Pancreas (tissue), 10 donors: ENCODE measurements around the gene PRIMPOL. TPM values are rescaled to one million over a fixed set of nuclear protein-coding genes. Genes with fewer than 3 reads are reported as not detected.
"Not testable (repeated sequence)": the region's sequence is repeated elsewhere in the genome, so short reads cannot be mapped to it uniquely, and the experiment has no call there.

Source experiments
- ATAC-seq, 4 donors: fragments of 200-7000 bp; cut with Tn5 transposase; one replicate each; pipeline versions ENCODE4 v1.8.0 to v1.9.1; 2020; ENCODE audit warnings: mild to moderate bottlenecking in 4 of 4, moderate library complexity in 4 of 4
- DNase-seq, 6 donors: peaks; one replicate each; pipeline ENCODE4 v3.0.0-alpha.2; 2020
- FAIRE-seq: peaks from 2 replicates; lab custom pipeline; 2012; peaks lifted over from hg19 to GRCh38; lab: Jason Lieb, UNC
- H3K27ac ChIP-seq, 4 donors: fragments of 200-600 bp; sonication (generic); 1 replicate in 3 of 4; 2 replicates in 1 of 4; pipeline versions ENCODE4 v1.5.0 to v1.8.0; 2020
- H3K27me3 ChIP-seq, 4 donors: fragments of 200-600 bp; one replicate each; pipeline ENCODE4 v1.8.0; 2021
- H3K36me3 ChIP-seq, 3 donors: fragments of 200-600 bp; sonication (generic) in 1 of 3; one replicate each; pipeline versions ENCODE4 v1.5.0 to v1.8.0; 2020 to 2021
- H3K4me1 ChIP-seq, 3 donors: fragments of 200-600 bp; one replicate each; pipeline ENCODE4 v1.8.0; 2021
- H3K4me3 ChIP-seq, 4 donors: fragments of 200-600 bp; sonication (generic) in 2 of 4; one replicate each; pipeline versions ENCODE4 v1.5.0 to v1.8.0; 2020 to 2021
- H3K9me3 ChIP-seq, 4 donors: fragments of 200-600 bp; one replicate each; pipeline ENCODE4 v1.8.0; 2021
- WGBS, 2 donors: extraction: QIAGEN DNeasy Blood & Tissue Kit; methylation state at CpG; one replicate each; pipeline ENCODE4 v1.1.7; 2013; 5-methylcytosine and 5-hydroxymethylcytosine counted together
- intact Hi-C, 3 donors: fragments of 100-400 bp; cut with DNase I; formaldehyde crosslinking; loops; one replicate each; pipeline versions ENCODE4 v1.11.1 to v1.14.2; 2022
- polyA plus RNA-seq, 2 donors: library from polyadenylated mRNA; stranded (reverse); fragments of 200-250 nt; gene quantifications; one replicate each; pipeline ENCODE4 v1.2.3, GENCODE V29; 2013
- total RNA-seq, 6 donors: library from RNA; stranded (reverse); fragmentation: NEBNext Ultra II Directional in 4 of 6; extraction: Animal tissue kit (Norgen Biotek cat#: 25700) in 4 of 6; gene quantifications; one replicate each; pipeline versions ENCODE4 v1.2.1 to v1.2.4, GENCODE V29; 2021 to 2023
- TF ChIP-seq, protein P1 (sequence below), 4 donors: fragments of 200-600 bp; sonication (generic) in 3 of 4; IDR thresholded peaks; one replicate each; pipeline versions ENCODE4 v1.5.0 to v1.8.0; 2021; ENCODE audit warnings: antibody characterized with exemption in 4 of 4
- donor health status: healthy with polysubstance abuse.
- donor health status: DM: no; HTN: no; CAD: no; lungs with moderate emphysema.
- donor health status: DM: no; HTN: no; CAD: no.
- donor health status: control.
- donor health status: control.
- donor health status: Bipolar disorder and iron deficiency.
- donor health status: DM: yes; HTN: yes; CAD: no.
- donor health status: DM: no; HTN: no; CAD: no.
- donor health status: DM: no; HTN: no; CAD: no.
- donor health status: DM: yes; HTN: yes; CAD: no.

Gene PRIMPOL
- total and polyA plus RNA-seq, 8 donors, result 3.3 to 22.8 (median 6.3) TPM

DNA sequence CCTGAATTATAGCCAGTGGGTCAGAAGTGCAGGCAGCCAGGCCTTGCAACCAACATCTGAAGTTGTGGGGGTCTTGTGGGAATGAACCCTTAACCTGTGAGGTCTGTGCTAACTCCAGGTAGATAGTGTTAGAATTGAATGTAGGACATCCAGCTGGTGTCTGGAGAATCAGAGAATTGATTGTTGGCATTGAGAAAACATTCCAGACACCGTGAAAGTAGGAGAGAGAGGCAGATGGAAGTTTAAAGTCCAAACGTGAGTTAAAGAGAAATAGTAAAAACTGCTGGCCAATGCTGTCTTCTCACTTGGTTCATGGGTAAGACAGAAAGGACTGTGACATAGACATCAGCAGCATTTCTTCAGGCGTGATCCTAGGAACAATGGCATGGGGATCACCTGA, 28.0 kb upstream of the PRIMPOL start:
- 40 to 43% methylated on average over 3 of the region's 3 CpGs for WGBS, 2 donors
- no peak for FAIRE-seq
- TF ChIP-seq, protein P1, sequence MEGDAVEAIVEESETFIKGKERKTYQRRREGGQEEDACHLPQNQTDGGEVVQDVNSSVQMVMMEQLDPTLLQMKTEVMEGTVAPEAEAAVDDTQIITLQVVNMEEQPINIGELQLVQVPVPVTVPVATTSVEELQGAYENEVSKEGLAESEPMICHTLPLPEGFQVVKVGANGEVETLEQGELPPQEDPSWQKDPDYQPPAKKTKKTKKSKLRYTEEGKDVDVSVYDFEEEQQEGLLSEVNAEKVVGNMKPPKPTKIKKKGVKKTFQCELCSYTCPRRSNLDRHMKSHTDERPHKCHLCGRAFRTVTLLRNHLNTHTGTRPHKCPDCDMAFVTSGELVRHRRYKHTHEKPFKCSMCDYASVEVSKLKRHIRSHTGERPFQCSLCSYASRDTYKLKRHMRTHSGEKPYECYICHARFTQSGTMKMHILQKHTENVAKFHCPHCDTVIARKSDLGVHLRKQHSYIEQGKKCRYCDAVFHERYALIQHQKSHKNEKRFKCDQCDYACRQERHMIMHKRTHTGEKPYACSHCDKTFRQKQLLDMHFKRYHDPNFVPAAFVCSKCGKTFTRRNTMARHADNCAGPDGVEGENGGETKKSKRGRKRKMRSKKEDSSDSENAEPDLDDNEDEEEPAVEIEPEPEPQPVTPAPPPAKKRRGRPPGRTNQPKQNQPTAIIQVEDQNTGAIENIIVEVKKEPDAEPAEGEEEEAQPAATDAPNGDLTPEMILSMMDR (IDR thresholded peaks at IDR 0.05), result no peak
- intact Hi-C loops, result no loop called here
- no peaks in the 10 kb centered on the region for H3K4me1 ChIP-seq
- H3K36me3 ChIP-seq, result no peaks in the 10 kb centered on the region
- no peaks in the 10 kb centered on the region for H3K27me3 ChIP-seq
- H3K27ac ChIP-seq, result no peak overlapping the region
- H3K9me3 ChIP-seq, result no peaks in the 10 kb centered on the region
- no peak for ATAC-seq
- DNase-seq, result no peak
- H3K4me3 ChIP-seq, result no peak overlapping the region

DNA sequence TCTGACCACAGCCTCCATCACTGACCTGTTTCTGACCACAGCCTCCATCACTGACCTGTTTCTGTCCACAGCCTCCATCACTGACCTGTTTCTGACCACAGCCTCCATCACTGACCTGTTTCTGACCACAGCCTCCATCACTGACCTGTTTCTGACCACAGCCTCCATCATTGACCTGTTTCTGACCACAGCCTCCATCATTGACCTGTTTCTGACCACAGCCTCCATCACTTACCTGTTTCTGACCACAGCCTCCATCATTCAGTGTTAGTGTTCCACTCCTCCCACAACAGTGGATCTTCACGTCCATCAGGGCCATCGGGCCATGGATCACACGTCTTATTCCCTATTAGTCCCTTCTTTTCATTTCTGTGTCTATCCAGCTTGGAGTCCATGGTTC, 25.0 kb upstream of the PRIMPOL start:
- 94 to 97% methylated on average over 3 of the region's 3 CpGs for WGBS, 2 donors
- FAIRE-seq, ATAC-seq, H3K27ac ChIP-seq, H3K27me3 ChIP-seq, H3K9me3 ChIP-seq, H3K4me3 ChIP-seq, H3K4me1 ChIP-seq, DNase-seq, intact Hi-C loops: not testable (repeated sequence)
- peaks cover 4 to 16% (median 7%) of the 10 kb centered on the region in 3 donors for H3K36me3 ChIP-seq

DNA sequence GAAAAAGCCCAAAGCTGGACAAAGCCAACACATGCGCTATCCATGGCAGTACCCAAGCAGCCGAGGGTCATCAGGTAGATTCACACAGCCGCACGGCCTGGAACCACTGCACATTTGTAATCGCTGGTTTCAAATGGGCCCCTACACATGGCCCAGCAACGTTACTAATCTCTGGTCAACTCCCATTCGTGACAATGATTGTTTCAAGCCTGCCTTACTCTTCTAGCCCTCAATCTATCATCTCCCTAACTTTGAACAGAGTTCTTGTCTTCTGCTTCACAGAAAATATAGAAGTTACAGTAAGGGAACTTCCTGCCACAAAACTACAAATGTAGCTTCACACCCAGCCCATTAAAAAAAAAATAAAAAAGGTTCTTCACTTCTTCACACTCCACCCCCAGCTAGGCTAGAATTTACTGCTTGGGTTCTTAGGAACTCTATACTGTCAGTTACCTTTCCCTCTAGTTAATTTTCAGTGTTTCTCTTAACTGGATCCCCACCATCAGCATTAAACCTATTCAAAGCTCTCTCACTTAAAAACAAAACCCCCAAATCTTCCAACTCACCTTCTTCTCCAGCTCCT, 24.5 kb upstream of the PRIMPOL start:
- TF ChIP-seq, protein P1 (IDR thresholded peaks at IDR 0.05), result no peak
- no peaks in the 10 kb centered on the region for H3K4me1 ChIP-seq
- intact Hi-C loops, result no loop called here
- no peaks in the 10 kb centered on the region for H3K9me3 ChIP-seq
- no peak overlapping the region for H3K4me3 ChIP-seq
- H3K36me3 ChIP-seq, result peaks cover 4 to 22% (median 7%) of the 10 kb centered on the region in 3 donors
- 92 to 93% methylated on average over 7 of the region's 7 CpGs for WGBS, 2 donors
- DNase-seq, result no peak
- H3K27me3 ChIP-seq, result no peaks in the 10 kb centered on the region
- no peak for FAIRE-seq
- ATAC-seq, result no peak
- no peak overlapping the region for H3K27ac ChIP-seq

DNA sequence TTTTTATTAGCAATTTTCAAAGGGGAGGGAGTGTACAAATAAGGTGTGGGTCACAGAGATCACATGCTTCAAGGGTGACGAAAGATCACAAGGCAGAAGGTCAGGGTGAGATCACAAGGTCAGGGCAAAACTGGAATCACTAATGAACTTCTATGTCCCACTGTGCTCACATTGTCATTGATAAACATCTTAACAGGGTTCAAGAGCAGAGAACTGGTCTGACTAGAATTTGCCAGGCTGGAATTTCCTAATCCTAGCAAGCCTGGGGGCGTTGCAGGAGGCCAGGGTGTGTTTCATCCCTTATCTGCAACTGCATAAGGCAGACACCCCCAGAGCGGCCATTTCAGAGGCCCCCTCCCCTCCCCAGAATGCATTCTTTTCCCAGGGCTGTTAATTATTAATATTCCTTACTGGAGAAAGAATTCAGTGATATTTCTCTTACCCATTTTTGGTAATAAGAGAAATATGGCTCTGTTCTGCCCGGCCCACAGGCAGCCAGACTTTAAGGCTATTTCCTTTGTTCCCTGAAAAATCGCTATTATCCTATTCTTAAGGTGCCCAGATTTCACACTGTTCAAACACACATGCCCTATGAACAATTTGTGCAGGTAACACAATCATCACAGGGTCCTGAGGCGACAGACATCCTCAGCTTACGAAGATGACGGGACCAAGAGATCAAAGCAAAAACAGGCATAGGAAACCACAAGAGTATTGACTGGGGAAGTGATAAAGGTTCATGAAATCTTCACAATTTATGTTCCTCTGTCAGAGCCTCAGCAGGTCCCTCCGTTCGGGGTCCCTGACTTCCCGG, 23.5 kb upstream of the PRIMPOL start:
- peaks cover 4 to 31% (median 8%) of the 10 kb centered on the region in 3 donors for H3K36me3 ChIP-seq
- 87% methylated on average over 11 of the region's 11 CpGs for WGBS, 2 donors
- ATAC-seq, intact Hi-C loops, FAIRE-seq, H3K27me3 ChIP-seq, H3K9me3 ChIP-seq, H3K4me1 ChIP-seq, DNase-seq, H3K27ac ChIP-seq, H3K4me3 ChIP-seq: not testable (repeated sequence)

DNA sequence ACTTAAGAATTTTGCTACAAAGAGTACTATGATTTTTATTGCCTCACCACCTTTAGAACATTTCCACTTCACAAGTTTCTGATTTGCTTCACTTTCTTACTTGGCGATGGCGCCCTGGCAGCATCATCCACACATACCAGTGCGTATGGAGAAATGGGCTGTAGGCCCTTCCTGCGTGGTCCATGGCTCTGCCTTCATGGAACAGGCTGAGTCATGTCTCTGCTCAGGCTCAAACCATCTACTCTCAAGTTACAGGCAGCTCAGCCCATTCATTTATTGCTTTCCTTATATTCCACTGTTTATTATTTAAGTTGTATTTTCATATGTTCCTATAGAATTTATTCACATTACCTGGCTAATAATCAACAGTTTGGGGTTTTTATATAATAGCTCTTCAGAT, 21.4 kb upstream of the PRIMPOL start:
- H3K9me3 ChIP-seq, result no peaks in the 10 kb centered on the region
- no peak overlapping the region for H3K4me3 ChIP-seq
- H3K27ac ChIP-seq, result no peak overlapping the region
- DNase-seq (no peak), FAIRE-seq (no peak), ATAC-seq (no peak)
- H3K27me3 ChIP-seq, result no peaks in the 10 kb centered on the region
- no peaks in the 10 kb centered on the region for H3K4me1 ChIP-seq
- TF ChIP-seq, protein P1 (IDR thresholded peaks at IDR 0.05), result no peak
- WGBS, 2 donors, result 99 to 100% methylated on average over 4 of the region's 4 CpGs
- intact Hi-C loops, result no loop called here
- peaks cover 4 to 39% (median 11%) of the 10 kb centered on the region in 3 donors for H3K36me3 ChIP-seq

DNA sequence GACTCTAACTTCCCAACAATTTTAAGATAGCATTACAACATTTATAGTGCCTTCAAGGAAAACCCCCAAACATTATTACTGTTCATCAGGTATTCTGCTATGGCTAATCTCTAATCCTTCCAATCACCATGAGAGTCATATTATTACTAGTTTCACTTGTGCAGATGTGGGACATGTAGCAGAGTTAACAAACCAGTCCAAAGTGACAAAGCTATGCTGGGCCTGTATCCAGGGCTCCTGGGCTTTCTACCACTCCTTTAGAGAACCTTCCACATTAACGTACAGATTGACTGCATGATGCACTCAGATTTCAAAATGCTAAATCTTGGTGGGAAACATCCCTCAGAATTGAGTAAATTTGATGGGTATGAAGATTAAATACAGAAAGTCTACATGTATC, 16.7 kb upstream of the PRIMPOL start:
- intact Hi-C loops, result no loop called here
- ATAC-seq, result no peak
- peaks cover 4 to 39% (median 18%) of the 10 kb centered on the region in 3 donors for H3K36me3 ChIP-seq

More for the DNA sequence above, 16.7 kb upstream of the PRIMPOL start:
- 75 to 90% methylated on average over 1 of the region's 1 CpG for WGBS, 2 donors
- no peak overlapping the region for H3K27ac ChIP-seq
- no peak for FAIRE-seq
- peaks cover 0 to 11% (median 3%) of the 10 kb centered on the region in 3 donors for H3K4me1 ChIP-seq
- no peaks in the 10 kb centered on the region for H3K9me3 ChIP-seq
- DNase-seq, result no peak
- TF ChIP-seq, protein P1 (IDR thresholded peaks at IDR 0.05), result no peak
- H3K27me3 ChIP-seq, result no peaks in the 10 kb centered on the region
- no peak overlapping the region for H3K4me3 ChIP-seq
